ENCODE measurements around the gene LDLRAD4.

Gene LDLRAD4

GRCh38 chr18:13625843-13626543 is 407.4 kb downstream of the LDLRAD4 start:
- no peak for DNase-seq

GRCh38 chr18:13626544-13626908 is 408.0 kb downstream of the LDLRAD4 start:
- no peak for DNase-seq

- DNase-seq, result no peak
Observed at GRCh38 chr18:13627639-13628038, 409.1 kb downstream of the LDLRAD4 start.

- no peak for DNase-seq
Observed at GRCh38 chr18:13628211-13628610, 409.7 kb downstream of the LDLRAD4 start.

- peak; percentile 46 to 62 for DNase-seq
Observed at GRCh38 chr18:13629841-13630715, 411.5 kb downstream of the LDLRAD4 start.

- no peak for DNase-seq
Observed at GRCh38 chr18:13630716-13631268, 412.2 kb downstream of the LDLRAD4 start.

GRCh38 chr18:13633700-13634099 is 415.1 kb downstream of the LDLRAD4 start:
- DNase-seq, result no peak

GRCh38 chr18:13635046-13635445 is 416.5 kb downstream of the LDLRAD4 start:
- DNase-seq, result no peak

GRCh38 chr18:13638719-13639595 is 420.4 kb downstream of the LDLRAD4 start:
- no peak for DNase-seq

- no peak for DNase-seq
Observed at GRCh38 chr18:13640266-13640860, 421.8 kb downstream of the LDLRAD4 start.

GRCh38 chr18:13641551-13642439 is 423.2 kb downstream of the LDLRAD4 start:
- DNase-seq, result no peak

GRCh38 chr18:13642440-13642827 is 423.9 kb downstream of the LDLRAD4 start:
- no peak for DNase-seq

- no peak for DNase-seq
Observed at GRCh38 chr18:13643261-13643751, 424.7 kb downstream of the LDLRAD4 start.

- no peak for DNase-seq
Observed at GRCh38 chr18:13645093-13645492, 426.5 kb downstream of the LDLRAD4 start.

- no peak for DNase-seq
Observed at GRCh38 chr18:13646633-13647032, 428.1 kb downstream of the LDLRAD4 start.

GRCh38 chr18:13647761-13648160 is 429.2 kb downstream of the LDLRAD4 start:
- DNase-seq, result no peak

GRCh38 chr18:13649397-13650390 is 431.1 kb downstream of the LDLRAD4 start:
- DNase-seq, result no peak

GRCh38 chr18:13653746-13654433 is 435.3 kb downstream of the LDLRAD4 start:
- no peak for DNase-seq

- no peak for DNase-seq
Observed at GRCh38 chr18:13657974-13658373, 439.4 kb downstream of the LDLRAD4 start.

Measured in activated CD4-positive, alpha-beta T cell treated with anti-CD3 and anti-CD28 coated beads, Interleukin-2, amount 50 U/mL, for 48 hours (primary cell).